PC-3 (cell line): ENCODE data around the gene DIAPH3. TPM values are rescaled to one million over a fixed set of nuclear protein-coding genes. Genes with fewer than 3 reads are reported as not detected.

Experiments
- ATAC-seq: fragments of 200-7000 bp; cut with Tn5 transposase; 2 replicates; pipeline ENCODE4 v1.9.1; 2020; ENCODE audit warnings: mild to moderate bottlenecking, moderate library complexity
- BruUV-seq: library from RNA; stranded (reverse); fragments of 400-500 nt; replicated peaks from 2 replicates; lab custom pipeline; 2021; lab: Mats Ljungman, UMichigan
- CTCF ChIA-PET: fragments of 300-600 bp; sonication (Branson Sonifier 250); formaldehyde crosslinking; loops from one replicate; lab custom pipeline; 2022; ENCODE audit warnings: antibody characterized with exemption; lab: Charles Lee
- POLR2A ChIA-PET: fragments of 300-600 bp; sonication (Branson Sonifier 250); formaldehyde crosslinking; loops from one replicate; lab custom pipeline; 2022; ENCODE audit warnings: antibody characterized with exemption; ENCODE audit not compliant: unreplicated experiment; lab: Charles Lee
- DNase-seq: peaks from one replicate; pipeline ENCODE4 v3.0.0-alpha.2; 2015
- H2AFZ ChIP-seq: fragments of 300-600 bp; sonication (generic); 2 replicates; pipeline ENCODE4 v1.6.0; 2016; ENCODE audit warnings: antibody characterized with exemption, low read length
- H3F3A ChIP-seq: fragments of 300-600 bp; sonication (generic); one replicate; pipeline ENCODE4 v1.6.0; 2017; ENCODE audit warnings: antibody characterized with exemption, low read length, control low read depth, mild to moderate bottlenecking; ENCODE audit not compliant: unreplicated experiment
- H3K27ac ChIP-seq: fragments of 300-600 bp; sonication (generic); 2 replicates; pipeline ENCODE4 v1.5.1; 2016; ENCODE audit warnings: mild to moderate bottlenecking, low read length
- H3K27me3 ChIP-seq: fragments of 300-600 bp; sonication (generic); 2 replicates; pipeline ENCODE4 v1.6.1; 2016; ENCODE audit warnings: low read length, mixed read lengths
- H3K36me3 ChIP-seq: fragments of 300-600 bp; sonication (generic); 2 replicates; pipeline ENCODE4 v1.6.1; 2016; ENCODE audit warnings: low read depth, mixed run types, low read length, mixed read lengths
- H3K4me1 ChIP-seq: fragments of 300-600 bp; sonication (generic); 2 replicates; pipeline ENCODE4 v1.5.1; 2016; ENCODE audit warnings: low read length; ENCODE audit not compliant: insufficient read depth
- H3K4me2 ChIP-seq: fragments of 300-600 bp; sonication (generic); 2 replicates; pipeline ENCODE4 v1.6.0; 2016; ENCODE audit warnings: low read length
- H3K4me3 ChIP-seq: fragments of 300-600 bp; sonication (generic); 2 replicates; pipeline ENCODE4 v1.5.1; 2016; ENCODE audit warnings: mild to moderate bottlenecking, low read length, mixed read lengths
- H3K79me2 ChIP-seq: fragments of 300-600 bp; sonication (generic); 2 replicates; pipeline ENCODE4 v1.6.1; 2017; ENCODE audit warnings: low read length, mixed read lengths
- H3K9ac ChIP-seq: fragments of 300-600 bp; sonication (generic); 2 replicates; pipeline ENCODE4 v1.6.0; 2016; ENCODE audit warnings: mild to moderate bottlenecking, low read length
- H3K9me2 ChIP-seq: fragments of 300-600 bp; sonication (generic); replicated peaks from 2 replicates; pipeline ENCODE4 v1.6.1; 2016; ENCODE audit warnings: mixed run types, low read length, mixed read lengths
- H3K9me3 ChIP-seq: fragments of 300-600 bp; sonication (generic); 2 replicates; pipeline ENCODE4 v1.6.1; 2016; ENCODE audit warnings: low read length, mixed read lengths
- H4K20me1 ChIP-seq: fragments of 300-600 bp; sonication (generic); 2 replicates; pipeline ENCODE4 v1.6.1; 2016; ENCODE audit warnings: low read length, mixed read lengths
- EZH2 ChIP-seq: fragments of 300-600 bp; sonication (generic); IDR thresholded peaks from one replicate; pipeline ENCODE4 v1.6.1; 2017; ENCODE audit warnings: antibody characterized with exemption, mild to moderate bottlenecking, low read length; ENCODE audit not compliant: unreplicated experiment
- EZH2phosphoT487 ChIP-seq: fragments of 300-600 bp; sonication (generic); IDR thresholded peaks from 2 replicates; pipeline ENCODE4 v1.6.1; 2018; ENCODE audit warnings: mild to moderate bottlenecking, antibody characterized with exemption, low read length, borderline replicate concordance
- intact Hi-C: fragments of 100-400 bp; cut with micrococcal nuclease; formaldehyde crosslinking; loops from 2 replicates; pipeline ENCODE4 v1.9.0; 2023
- total RNA-seq: library from RNA; depleted of rRNA; stranded (reverse); fragments of >200 nt; gene quantifications from 2 replicates; pipeline ENCODE4 v1.2.3, GENCODE V29; 2014
- TF ChIP-seq, protein P1 (sequence below): fragments of 300-600 bp; sonication (generic); conservative IDR thresholded peaks from 2 replicates; pipeline ENCODE4 v1.5.1; 2017; ENCODE audit warnings: antibody characterized with exemption, low read depth, mild to moderate bottlenecking, low read length

Gene DIAPH3
- total RNA-seq, 1 experiment from 2014 or later, result 7.6 TPM

DNA sequence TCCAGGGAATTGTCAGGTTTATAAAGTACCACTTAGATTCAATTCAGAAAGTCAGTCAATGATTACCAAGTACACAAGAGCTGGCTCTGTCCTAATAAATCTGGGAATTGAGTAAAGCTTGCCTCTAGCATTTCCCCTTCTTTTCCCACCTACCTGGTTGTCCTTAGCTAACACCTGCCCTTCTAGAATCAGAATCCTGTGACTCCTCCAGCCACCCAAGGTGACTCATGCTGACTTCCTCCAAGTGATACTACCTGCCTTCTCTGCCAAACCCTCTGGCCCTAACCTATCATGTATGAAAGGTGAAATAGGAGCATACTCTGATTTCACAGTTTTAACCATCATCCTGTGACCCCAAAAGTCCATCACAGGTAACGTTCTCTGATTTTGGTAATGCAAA, 151.2 kb downstream of the DIAPH3 start:
- no peak overlapping the region for H2AFZ ChIP-seq
- H3F3A ChIP-seq, result no peaks in the 10 kb centered on the region
- H3K79me2 ChIP-seq, result no peaks in the 10 kb centered on the region
- no peaks in the 10 kb centered on the region for H3K9me2 ChIP-seq
- POLR2A ChIA-PET, result no interaction called here
- DNase-seq, result peak; percentile 56
- H3K36me3 ChIP-seq, result no peaks in the 10 kb centered on the region
- ATAC-seq, result peak; percentile 83
- no TSS peak for BruUV-seq
- CTCF ChIA-PET, result no interaction called here
- no peaks in the 10 kb centered on the region for H3K27me3 ChIP-seq
- H3K27ac ChIP-seq, result no peak overlapping the region
- peaks cover 7% of the 10 kb centered on the region; the same call in 1 of the 2 replicates for H3K4me1 ChIP-seq
- no peaks in the 10 kb centered on the region for H4K20me1 ChIP-seq
- no peak overlapping the region for H3K9ac ChIP-seq
- no peak overlapping the region for H3K4me2 ChIP-seq
- no peaks in the 10 kb centered on the region for H3K9me3 ChIP-seq
- TF ChIP-seq EZH2phosphoT487 (no peak), EZH2 (no peak)
- TF ChIP-seq, protein P1, sequence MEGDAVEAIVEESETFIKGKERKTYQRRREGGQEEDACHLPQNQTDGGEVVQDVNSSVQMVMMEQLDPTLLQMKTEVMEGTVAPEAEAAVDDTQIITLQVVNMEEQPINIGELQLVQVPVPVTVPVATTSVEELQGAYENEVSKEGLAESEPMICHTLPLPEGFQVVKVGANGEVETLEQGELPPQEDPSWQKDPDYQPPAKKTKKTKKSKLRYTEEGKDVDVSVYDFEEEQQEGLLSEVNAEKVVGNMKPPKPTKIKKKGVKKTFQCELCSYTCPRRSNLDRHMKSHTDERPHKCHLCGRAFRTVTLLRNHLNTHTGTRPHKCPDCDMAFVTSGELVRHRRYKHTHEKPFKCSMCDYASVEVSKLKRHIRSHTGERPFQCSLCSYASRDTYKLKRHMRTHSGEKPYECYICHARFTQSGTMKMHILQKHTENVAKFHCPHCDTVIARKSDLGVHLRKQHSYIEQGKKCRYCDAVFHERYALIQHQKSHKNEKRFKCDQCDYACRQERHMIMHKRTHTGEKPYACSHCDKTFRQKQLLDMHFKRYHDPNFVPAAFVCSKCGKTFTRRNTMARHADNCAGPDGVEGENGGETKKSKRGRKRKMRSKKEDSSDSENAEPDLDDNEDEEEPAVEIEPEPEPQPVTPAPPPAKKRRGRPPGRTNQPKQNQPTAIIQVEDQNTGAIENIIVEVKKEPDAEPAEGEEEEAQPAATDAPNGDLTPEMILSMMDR, result no peak
- intact Hi-C loops, result no loop called here
- no peak overlapping the region for H3K4me3 ChIP-seq

DNA sequence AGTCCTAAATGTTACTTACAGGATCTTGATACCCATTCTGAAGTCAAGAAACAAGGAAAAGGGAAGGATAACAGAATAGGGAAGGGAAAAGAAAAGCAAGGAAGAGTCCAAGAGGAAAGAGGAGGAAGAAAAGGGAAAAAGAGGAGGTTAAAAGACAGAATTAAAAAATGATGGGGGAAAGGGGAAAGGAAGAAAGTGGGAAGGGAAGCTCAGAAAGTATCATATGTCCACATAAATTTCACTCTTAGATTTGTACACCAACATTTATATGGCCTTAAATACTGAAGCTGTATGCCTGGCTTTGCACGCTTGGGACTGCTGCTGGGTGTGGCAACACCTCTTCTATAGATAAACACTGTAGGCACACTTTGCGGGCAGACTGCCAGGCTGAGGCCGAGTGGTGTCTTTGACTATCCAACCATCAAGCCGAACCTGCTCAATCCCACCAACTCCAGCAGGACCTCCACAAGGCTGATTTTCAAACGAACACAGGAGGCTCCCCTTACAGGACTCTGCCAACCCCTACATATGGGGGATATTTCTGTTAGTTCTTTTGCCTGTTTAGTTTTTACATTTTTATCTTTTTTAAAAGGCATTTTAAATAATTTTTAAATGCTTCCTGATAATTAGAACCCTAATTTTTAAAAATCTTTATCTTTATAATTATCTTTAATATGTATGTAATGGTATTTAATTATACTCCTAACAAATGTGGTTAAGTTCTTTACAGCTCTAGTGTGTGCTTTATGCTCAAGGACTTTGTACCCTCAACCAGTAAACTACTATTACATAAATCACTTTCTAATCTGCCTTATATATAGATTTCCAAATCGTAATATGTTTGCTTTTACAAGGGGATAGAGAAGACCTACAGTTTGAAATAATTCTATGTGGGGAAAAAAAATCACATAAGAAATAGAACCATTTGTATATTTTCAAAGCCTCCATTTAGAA, 154.2 kb downstream of the DIAPH3 start:
- Histone ChIP-seq H2AFZ (no peak overlapping the region), H3K9ac (no peak overlapping the region), H4K20me1 (no peaks in the 10 kb centered on the region), H3K9me2 (no peaks in the 10 kb centered on the region), H3K36me3 (no peaks in the 10 kb centered on the region), H3K4me1 (peaks cover 7% of the 10 kb centered on the region; the same call in 1 of the 2 replicates), H3K27me3 (no peaks in the 10 kb centered on the region), H3K79me2 (no peaks in the 10 kb centered on the region), H3K4me3 (no peak overlapping the region), H3K9me3 (no peaks in the 10 kb centered on the region), H3K4me2 (no peak overlapping the region), H3K27ac (no peak overlapping the region), H3F3A (no peaks in the 10 kb centered on the region)
- no peak for DNase-seq
- no TSS peak for BruUV-seq
- ATAC-seq, result no peak
- ChIA-PET CTCF (no interaction called here), POLR2A (no interaction called here)
- TF ChIP-seq EZH2phosphoT487 (no peak), EZH2 (no peak)
- TF ChIP-seq, protein P1, result no peak
- intact Hi-C loops, result no loop called here

DNA sequence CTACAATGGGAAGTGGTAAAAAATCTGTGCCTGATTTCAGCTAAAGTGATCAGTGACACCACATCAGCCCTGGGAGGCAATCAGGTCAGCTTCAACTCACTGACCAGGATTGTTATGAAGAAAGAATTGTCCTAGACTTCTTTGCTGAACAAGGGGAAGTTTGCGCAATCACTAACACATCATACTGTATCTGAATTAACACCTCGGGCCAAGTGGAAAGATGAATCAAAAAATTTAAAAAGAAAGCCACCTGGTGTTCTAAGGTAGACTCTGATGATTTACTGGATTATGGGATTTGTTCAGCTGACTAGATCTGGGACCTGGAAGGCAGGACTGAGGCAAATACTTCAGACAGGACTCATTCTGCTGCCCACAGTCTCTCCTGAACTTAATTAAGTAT, 161.8 kb downstream of the DIAPH3 start:
- Histone ChIP-seq H4K20me1 (no peaks in the 10 kb centered on the region), H3K36me3 (no peaks in the 10 kb centered on the region), H3K9ac (no peak overlapping the region), H3K9me3 (no peaks in the 10 kb centered on the region), H3K4me2 (no peak overlapping the region), H3K4me1 (no peaks in the 10 kb centered on the region), H3K4me3 (no peak overlapping the region), H3K27me3 (no peaks in the 10 kb centered on the region), H3K27ac (no peak overlapping the region), H2AFZ (no peak overlapping the region), H3F3A (no peaks in the 10 kb centered on the region), H3K9me2 (no peaks in the 10 kb centered on the region), H3K79me2 (no peaks in the 10 kb centered on the region)
- TF ChIP-seq, protein P1, result no peak
- TF ChIP-seq EZH2 (no peak), EZH2phosphoT487 (no peak)
- no TSS peak for BruUV-seq
- no peak for DNase-seq
- CTCF ChIA-PET, result no interaction called here
- intact Hi-C loops, result no loop called here
- ATAC-seq, result no peak
- POLR2A ChIA-PET, result no interaction called here
